ENCODE data around the gene ERF.

DNA sequence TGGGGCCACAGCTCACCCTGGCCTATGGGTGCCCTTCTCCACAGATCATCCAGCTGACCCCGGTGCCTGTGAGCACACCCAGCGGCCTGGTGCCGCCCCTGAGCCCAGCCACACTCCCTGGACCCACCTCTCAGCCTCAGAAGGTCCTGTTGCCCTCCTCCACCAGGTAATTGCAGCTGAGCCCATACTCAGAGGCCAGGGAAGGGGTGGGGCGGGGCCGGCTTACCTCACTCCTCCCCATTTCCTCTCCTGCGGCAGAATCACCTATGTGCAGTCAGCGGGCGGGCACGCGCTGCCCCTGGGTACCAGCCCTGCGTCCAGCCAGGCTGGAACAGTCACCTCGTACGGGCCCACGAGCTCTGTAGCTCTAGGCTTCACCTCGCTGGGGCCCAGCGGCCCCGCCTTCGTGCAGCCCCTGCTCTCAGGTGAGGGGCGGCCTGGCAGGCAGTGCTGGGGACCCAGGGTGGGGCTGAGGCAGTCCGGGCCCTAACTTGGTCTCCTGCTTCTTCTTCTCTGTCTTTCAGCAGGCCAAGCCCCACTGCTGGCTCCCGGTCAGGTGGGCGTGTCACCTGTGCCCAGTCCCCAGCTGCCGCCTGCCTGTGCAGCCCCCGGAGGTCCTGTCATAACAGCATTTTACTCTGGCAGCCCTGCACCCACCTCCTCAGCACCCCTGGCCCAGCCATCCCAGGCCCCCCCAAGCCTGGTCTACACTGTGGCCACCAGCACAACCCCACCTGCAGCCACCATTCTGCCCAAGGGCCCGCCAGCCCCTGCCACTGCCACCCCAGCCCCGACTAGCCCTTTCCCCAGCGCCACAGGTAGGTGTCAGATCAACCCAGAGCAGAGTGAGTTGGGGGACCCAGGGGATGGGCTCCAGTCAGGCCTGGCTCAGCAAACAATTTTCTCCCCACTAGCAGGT is 37.4 kb upstream of the ERF start:
- TF ChIP-seq, protein P1, sequence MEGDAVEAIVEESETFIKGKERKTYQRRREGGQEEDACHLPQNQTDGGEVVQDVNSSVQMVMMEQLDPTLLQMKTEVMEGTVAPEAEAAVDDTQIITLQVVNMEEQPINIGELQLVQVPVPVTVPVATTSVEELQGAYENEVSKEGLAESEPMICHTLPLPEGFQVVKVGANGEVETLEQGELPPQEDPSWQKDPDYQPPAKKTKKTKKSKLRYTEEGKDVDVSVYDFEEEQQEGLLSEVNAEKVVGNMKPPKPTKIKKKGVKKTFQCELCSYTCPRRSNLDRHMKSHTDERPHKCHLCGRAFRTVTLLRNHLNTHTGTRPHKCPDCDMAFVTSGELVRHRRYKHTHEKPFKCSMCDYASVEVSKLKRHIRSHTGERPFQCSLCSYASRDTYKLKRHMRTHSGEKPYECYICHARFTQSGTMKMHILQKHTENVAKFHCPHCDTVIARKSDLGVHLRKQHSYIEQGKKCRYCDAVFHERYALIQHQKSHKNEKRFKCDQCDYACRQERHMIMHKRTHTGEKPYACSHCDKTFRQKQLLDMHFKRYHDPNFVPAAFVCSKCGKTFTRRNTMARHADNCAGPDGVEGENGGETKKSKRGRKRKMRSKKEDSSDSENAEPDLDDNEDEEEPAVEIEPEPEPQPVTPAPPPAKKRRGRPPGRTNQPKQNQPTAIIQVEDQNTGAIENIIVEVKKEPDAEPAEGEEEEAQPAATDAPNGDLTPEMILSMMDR (conservative IDR thresholded peaks at IDR 0.05), result no peak
- TF ChIP-seq ZFX (IDR thresholded peaks at IDR 0.05), result no peak
